GM19467 (cell line): ENCODE results near the gene NRXN3.

ENCODE experiments used
- ATAC-seq: cut with Tn5 transposase; IDR thresholded peaks from one replicate; pipeline ENCODE4 v1.9.1; 2021; ENCODE audit warnings: mild to moderate bottlenecking, moderate library complexity; ENCODE audit not compliant: unreplicated experiment

Gene NRXN3

GRCh38 chr14:79375356-79375755, 1205.2 kb downstream of the NRXN3 start:
- no peak for ATAC-seq

GRCh38 chr14:79376557-79376956, 1206.4 kb downstream of the NRXN3 start:
- ATAC-seq: no peak

GRCh38 chr14:79378020-79378419, 1207.8 kb downstream of the NRXN3 start:
- ATAC-seq: no peak

- no peak for ATAC-seq
Observed at GRCh38 chr14:79379266-79379665, 1209.1 kb downstream of the NRXN3 start.

- no peak for ATAC-seq
Observed at GRCh38 chr14:79383031-79383430, 1212.9 kb downstream of the NRXN3 start.

GRCh38 chr14:79383475-79383874, 1213.3 kb downstream of the NRXN3 start:
- ATAC-seq: no peak

GRCh38 chr14:79395061-79395460, 1224.9 kb downstream of the NRXN3 start:
- ATAC-seq: no peak

- no peak for ATAC-seq
Observed at GRCh38 chr14:79404874-79405511, 1234.8 kb downstream of the NRXN3 start.

- no peak for ATAC-seq
Observed at GRCh38 chr14:79405512-79405910, 1235.3 kb downstream of the NRXN3 start.

GRCh38 chr14:79407572-79407971, 1237.4 kb downstream of the NRXN3 start:
- no peak for ATAC-seq

- ATAC-seq: no peak
Observed at GRCh38 chr14:79408696-79409095, 1238.5 kb downstream of the NRXN3 start.

- no peak for ATAC-seq
Observed at GRCh38 chr14:79411403-79412174, 1241.4 kb downstream of the NRXN3 start.

- no peak for ATAC-seq
Observed at GRCh38 chr14:79412822-79413221, 1242.6 kb downstream of the NRXN3 start.

GRCh38 chr14:79413734-79414428, 1243.7 kb downstream of the NRXN3 start:
- ATAC-seq: no peak

GRCh38 chr14:79415726-79416125, 1245.6 kb downstream of the NRXN3 start:
- ATAC-seq: no peak

GRCh38 chr14:79417961-79418360, 1247.8 kb downstream of the NRXN3 start:
- ATAC-seq: no peak

GRCh38 chr14:79418649-79419415, 1248.7 kb downstream of the NRXN3 start:
- ATAC-seq: no peak

GRCh38 chr14:79419571-79420327, 1249.6 kb downstream of the NRXN3 start:
- no peak for ATAC-seq

GRCh38 chr14:79420725-79421124, 1250.6 kb downstream of the NRXN3 start:
- no peak for ATAC-seq

- no peak for ATAC-seq
Observed at GRCh38 chr14:79421811-79422210, 1251.6 kb downstream of the NRXN3 start.
